Measurements from ENCODE around the gene CAPZA3. TPM values are rescaled to one million over a fixed set of nuclear protein-coding genes. Genes with fewer than 3 reads are reported as not detected.

The CAPZA3 gene
- total RNA-seq, 1 donor from 2014 or later, result not detected

- Histone ChIP-seq H3K27me3 (ENCODE audit: low read depth) (no peaks in the 10 kb centered on the region), H3K27ac (replicated peaks) (peak overlapping the region; percentile 89)
- no peak for DNase-seq
Observed at GRCh38 chr12:18747895-18748294, 10.0 kb downstream of the CAPZA3 start.

GRCh38 chr12:18749386-18749957 lies 11.6 kb downstream of the CAPZA3 start:
- intact Hi-C loops (cut with micrococcal nuclease), result no loop called here
- no peak for DNase-seq
- Histone ChIP-seq H3K27ac (replicated peaks) (peak overlapping the region; percentile 89), H3K9me3 (replicated peaks) (no peaks in the 10 kb centered on the region), H3K4me3 (no peak overlapping the region), H3K27me3 (ENCODE audit: low read depth) (no peaks in the 10 kb centered on the region), H3K36me3 (no peaks in the 10 kb centered on the region), H3K4me1 (peaks cover 68% of the 10 kb centered on the region)
- no peak for TF ChIP-seq CTCF (IDR thresholded peaks at IDR 0.05; ENCODE audit: borderline replicate concordance)

More at GRCh38 chr12:18747895-18748294, 10.0 kb downstream of the CAPZA3 start:
- intact Hi-C loops (cut with micrococcal nuclease), result no loop called here
- Histone ChIP-seq H3K4me1 (peaks cover 58% of the 10 kb centered on the region), H3K4me3 (no peak overlapping the region), H3K9me3 (replicated peaks) (no peaks in the 10 kb centered on the region), H3K36me3 (no peaks in the 10 kb centered on the region)
- TF ChIP-seq CTCF (IDR thresholded peaks at IDR 0.05; ENCODE audit: borderline replicate concordance), result no peak

- Histone ChIP-seq H3K4me3 (no peak overlapping the region), H3K4me1 (peaks cover 68% of the 10 kb centered on the region), H3K27me3 (ENCODE audit: low read depth) (no peaks in the 10 kb centered on the region), H3K27ac (replicated peaks) (peak overlapping the region; percentile 89), H3K9me3 (replicated peaks) (no peaks in the 10 kb centered on the region), H3K36me3 (no peaks in the 10 kb centered on the region)
- no peak for TF ChIP-seq CTCF (IDR thresholded peaks at IDR 0.05; ENCODE audit: borderline replicate concordance)
- DNase-seq, result no peak
- intact Hi-C loops (cut with micrococcal nuclease), result loop anchor here (10.0 kb wide), 1 partner anchor 285 kb away; no protein-coding TSS in a partner anchor
Observed at GRCh38 chr12:18750085-18750484, 12.2 kb downstream of the CAPZA3 start.

- Histone ChIP-seq H3K27ac (replicated peaks) (peak overlapping the region; percentile 89), H3K36me3 (no peaks in the 10 kb centered on the region), H3K4me3 (no peak overlapping the region), H3K9me3 (replicated peaks) (no peaks in the 10 kb centered on the region), H3K4me1 (peaks cover 68% of the 10 kb centered on the region), H3K27me3 (ENCODE audit: low read depth) (no peaks in the 10 kb centered on the region)
- no peak for DNase-seq
- intact Hi-C loops (cut with micrococcal nuclease), result loop anchor here (10.0 kb wide), 1 partner anchor 283 kb away; no protein-coding TSS in a partner anchor
- no peak for TF ChIP-seq CTCF (IDR thresholded peaks at IDR 0.05; ENCODE audit: borderline replicate concordance)
Observed at GRCh38 chr12:18751866-18752265, 13.9 kb downstream of the CAPZA3 start.

GRCh38 chr12:18752280-18752920 lies 14.5 kb downstream of the CAPZA3 start:
- Histone ChIP-seq H3K4me1 (peaks cover 64% of the 10 kb centered on the region), H3K9me3 (replicated peaks) (no peaks in the 10 kb centered on the region), H3K36me3 (no peaks in the 10 kb centered on the region), H3K27ac (replicated peaks) (peak overlapping the region; percentile 89), H3K27me3 (ENCODE audit: low read depth) (no peaks in the 10 kb centered on the region), H3K4me3 (no peak overlapping the region)
- no peak for TF ChIP-seq CTCF (IDR thresholded peaks at IDR 0.05; ENCODE audit: borderline replicate concordance)
- DNase-seq, result peak; percentile 39
- intact Hi-C loops (cut with micrococcal nuclease), result loop anchor here (10.0 kb wide), 1 partner anchor 282 kb away; no protein-coding TSS in a partner anchor
